Measurements from ENCODE around the gene CDK16.

Gene CDK16

DNA sequence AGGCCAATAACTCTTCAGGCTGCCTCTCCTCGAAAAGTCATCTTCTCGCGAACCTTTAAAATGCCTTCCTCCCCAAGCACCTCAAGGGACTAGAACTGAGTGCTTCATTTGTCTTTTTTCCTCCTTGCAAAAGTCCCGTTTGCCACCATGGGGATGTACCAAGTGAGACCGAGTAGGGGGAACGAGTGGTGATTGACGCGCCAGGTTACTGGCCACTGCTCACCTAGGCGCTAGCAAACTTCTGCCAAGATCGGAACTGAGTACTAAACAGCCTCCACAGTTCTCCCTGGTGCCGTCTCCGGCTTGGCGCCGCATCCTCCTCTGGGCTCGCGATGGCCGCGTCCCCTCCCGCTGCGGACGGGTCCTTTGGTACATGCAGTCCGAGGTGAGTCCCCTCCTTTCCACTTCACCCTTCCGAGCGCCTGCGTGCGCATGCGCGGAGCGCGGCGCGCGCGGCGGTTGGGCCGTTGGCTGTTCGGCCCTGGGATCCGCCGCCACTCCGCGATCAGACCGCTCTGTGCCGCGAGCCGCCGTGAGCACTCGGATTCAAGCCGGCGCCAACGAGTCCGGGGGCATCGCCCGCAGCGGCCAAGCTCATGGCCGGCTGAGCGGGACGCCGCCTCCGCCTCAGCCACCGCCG lies at the start of gene CDK16:
Gene CDK16, plus strand, starts transcription at position 402 of the 640 bp plus-strand sequence. CDS start 4,877 bp downstream, outside the sequence.
- no peak for TF ChIP-seq ZFX (IDR thresholded peaks at IDR 0.05; ENCODE audit: borderline replicate concordance)
- TF ChIP-seq, protein P1, sequence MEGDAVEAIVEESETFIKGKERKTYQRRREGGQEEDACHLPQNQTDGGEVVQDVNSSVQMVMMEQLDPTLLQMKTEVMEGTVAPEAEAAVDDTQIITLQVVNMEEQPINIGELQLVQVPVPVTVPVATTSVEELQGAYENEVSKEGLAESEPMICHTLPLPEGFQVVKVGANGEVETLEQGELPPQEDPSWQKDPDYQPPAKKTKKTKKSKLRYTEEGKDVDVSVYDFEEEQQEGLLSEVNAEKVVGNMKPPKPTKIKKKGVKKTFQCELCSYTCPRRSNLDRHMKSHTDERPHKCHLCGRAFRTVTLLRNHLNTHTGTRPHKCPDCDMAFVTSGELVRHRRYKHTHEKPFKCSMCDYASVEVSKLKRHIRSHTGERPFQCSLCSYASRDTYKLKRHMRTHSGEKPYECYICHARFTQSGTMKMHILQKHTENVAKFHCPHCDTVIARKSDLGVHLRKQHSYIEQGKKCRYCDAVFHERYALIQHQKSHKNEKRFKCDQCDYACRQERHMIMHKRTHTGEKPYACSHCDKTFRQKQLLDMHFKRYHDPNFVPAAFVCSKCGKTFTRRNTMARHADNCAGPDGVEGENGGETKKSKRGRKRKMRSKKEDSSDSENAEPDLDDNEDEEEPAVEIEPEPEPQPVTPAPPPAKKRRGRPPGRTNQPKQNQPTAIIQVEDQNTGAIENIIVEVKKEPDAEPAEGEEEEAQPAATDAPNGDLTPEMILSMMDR (IDR thresholded peaks at IDR 0.05), result no peak
- peak within 1 kb of the TSS; percentile 88 for H3K27ac ChIP-seq

- no peak overlapping the region for H3K27ac ChIP-seq
- no peak for TF ChIP-seq ZFX (IDR thresholded peaks at IDR 0.05; ENCODE audit: borderline replicate concordance)
- TF ChIP-seq, protein P1 (IDR thresholded peaks at IDR 0.05), result no peak
Measured at GRCh38 chrX:47169273-47169672, 49.2 kb upstream of the CDK16 start.

DNA sequence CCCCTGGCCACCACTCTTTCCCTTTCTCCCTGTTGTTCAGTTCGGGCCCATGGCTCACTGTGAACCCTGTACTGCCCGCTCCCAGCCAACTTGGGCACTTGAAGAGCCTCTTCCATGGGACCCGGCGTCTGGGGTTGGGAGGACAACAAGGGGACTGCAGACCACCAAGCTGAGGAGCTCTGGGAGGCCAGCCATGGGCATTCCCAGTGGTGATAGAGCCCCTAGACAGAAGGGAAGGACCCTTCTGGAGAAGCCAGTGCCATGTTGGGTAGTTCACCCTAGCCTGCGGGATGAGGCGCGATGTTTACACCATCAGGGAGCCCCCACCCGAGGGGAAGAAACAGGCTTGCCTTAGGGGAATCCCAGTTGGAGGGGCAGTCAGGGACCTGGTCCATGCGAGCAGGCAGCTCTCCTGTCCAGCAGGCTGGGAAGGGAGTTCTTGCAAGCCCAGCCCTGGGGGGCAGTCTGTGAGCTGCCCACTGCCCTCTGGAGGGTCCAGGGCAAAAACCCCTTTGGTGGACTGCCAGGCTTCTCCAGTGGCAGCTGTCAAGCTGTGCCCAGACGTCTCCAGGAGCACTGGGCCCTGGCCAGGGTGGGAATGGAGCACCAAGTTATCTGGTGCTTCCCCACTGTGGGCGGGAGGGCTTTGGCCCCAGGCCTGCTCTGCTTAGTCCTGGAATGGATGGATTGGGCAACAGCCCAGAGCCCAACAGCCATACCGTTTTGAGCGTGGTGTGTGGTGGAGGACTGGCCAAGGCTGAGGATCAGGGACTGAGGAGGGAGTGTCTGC lies 48.6 kb upstream of the CDK16 start:
- no peak overlapping the region for H3K27ac ChIP-seq
- no peak for TF ChIP-seq ZFX (IDR thresholded peaks at IDR 0.05; ENCODE audit: borderline replicate concordance)
- TF ChIP-seq, protein P1 (IDR thresholded peaks at IDR 0.05), result no peak

DNA sequence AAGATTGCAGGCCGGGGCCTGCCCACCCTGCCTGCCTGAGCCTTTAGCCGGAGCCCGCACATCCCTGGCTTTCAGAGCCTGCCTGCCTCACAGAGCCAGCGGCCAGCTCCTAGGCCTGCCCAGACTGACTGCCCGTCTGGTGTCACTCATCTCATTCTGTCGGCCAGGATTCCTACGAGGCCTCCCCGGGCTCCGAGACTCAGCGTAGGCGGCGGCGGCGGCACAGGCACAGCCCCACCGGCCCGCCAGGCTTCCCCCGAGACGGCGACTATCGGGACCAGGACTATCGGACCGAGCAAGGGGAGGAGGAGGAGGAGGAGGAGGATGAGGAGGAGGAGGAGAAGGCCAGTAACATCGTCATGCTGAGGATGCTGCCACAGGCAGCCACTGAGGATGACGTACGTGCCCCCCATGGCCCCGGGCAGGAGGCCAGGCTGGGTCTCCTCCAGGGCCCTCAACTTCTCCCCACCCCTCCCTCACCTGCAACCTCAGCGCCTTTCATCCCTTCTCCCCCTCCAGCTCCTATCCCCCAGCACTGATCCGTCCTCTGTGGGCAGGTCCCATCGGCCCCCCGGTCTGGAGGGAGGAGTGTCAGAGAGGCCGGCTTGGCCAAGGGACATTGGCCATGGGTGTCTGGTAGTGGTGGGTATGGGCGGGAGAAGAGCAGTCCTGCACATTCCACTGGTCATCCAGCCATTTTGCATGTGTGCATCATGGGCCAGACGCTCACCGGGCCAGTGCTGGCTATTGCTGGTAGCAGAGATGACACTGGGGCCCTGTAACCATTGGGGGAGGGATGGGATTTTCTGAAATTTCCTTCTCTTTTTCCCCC lies 47.4 kb upstream of the CDK16 start:
- H3K27ac ChIP-seq, result no peak overlapping the region
- no peak for TF ChIP-seq ZFX (IDR thresholded peaks at IDR 0.05; ENCODE audit: borderline replicate concordance)
- TF ChIP-seq, protein P1 (IDR thresholded peaks at IDR 0.05), result no peak

- no peak overlapping the region for H3K27ac ChIP-seq
- TF ChIP-seq, protein P1 (IDR thresholded peaks at IDR 0.05), result no peak
- TF ChIP-seq ZFX (IDR thresholded peaks at IDR 0.05; ENCODE audit: borderline replicate concordance), result no peak
Measured at GRCh38 chrX:47171996-47172395, 46.5 kb upstream of the CDK16 start.

GRCh38 chrX:47172549-47172948 lies 45.9 kb upstream of the CDK16 start:
- TF ChIP-seq, protein P1 (IDR thresholded peaks at IDR 0.05), result no peak
- no peak for TF ChIP-seq ZFX (IDR thresholded peaks at IDR 0.05; ENCODE audit: borderline replicate concordance)

More at GRCh38 chrX:47172549-47172948, 45.9 kb upstream of the CDK16 start:
- no peak overlapping the region for H3K27ac ChIP-seq
